ENCODE data around the gene WDR18.
"Not testable (repeated sequence)": the region's sequence is repeated elsewhere in the genome, so short reads cannot be mapped to it uniquely, and the experiment has no call there.

DNA sequence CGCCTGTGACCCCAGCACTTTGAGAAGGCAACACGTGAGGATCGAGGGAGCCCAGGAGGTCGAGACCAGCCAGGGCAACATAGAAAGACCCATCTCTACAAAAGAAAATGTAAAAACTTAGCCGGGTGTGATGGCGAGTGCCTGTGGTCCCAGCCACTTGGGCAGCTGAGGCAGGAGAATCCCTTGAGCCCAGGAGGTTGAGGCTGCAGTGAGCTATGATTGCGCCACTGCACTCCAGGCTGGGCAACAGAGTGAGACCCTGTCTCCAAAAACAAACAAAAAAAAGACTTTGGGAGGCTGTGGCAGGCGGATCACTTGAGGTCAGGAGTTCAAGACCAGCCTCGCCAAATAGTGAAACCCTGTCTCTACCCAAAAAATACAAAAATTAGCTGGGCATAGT is 26.6 kb upstream of the WDR18 start:
- TF ChIP-seq, protein P1, sequence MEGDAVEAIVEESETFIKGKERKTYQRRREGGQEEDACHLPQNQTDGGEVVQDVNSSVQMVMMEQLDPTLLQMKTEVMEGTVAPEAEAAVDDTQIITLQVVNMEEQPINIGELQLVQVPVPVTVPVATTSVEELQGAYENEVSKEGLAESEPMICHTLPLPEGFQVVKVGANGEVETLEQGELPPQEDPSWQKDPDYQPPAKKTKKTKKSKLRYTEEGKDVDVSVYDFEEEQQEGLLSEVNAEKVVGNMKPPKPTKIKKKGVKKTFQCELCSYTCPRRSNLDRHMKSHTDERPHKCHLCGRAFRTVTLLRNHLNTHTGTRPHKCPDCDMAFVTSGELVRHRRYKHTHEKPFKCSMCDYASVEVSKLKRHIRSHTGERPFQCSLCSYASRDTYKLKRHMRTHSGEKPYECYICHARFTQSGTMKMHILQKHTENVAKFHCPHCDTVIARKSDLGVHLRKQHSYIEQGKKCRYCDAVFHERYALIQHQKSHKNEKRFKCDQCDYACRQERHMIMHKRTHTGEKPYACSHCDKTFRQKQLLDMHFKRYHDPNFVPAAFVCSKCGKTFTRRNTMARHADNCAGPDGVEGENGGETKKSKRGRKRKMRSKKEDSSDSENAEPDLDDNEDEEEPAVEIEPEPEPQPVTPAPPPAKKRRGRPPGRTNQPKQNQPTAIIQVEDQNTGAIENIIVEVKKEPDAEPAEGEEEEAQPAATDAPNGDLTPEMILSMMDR (IDR thresholded peaks at IDR 0.05) = not testable (repeated sequence)
- TF ChIP-seq POLR2A, POLR2AphosphoS5, EP300 (IDR thresholded peaks at IDR 0.05): not testable (repeated sequence)
